ENCODE measurements around the gene ARHGEF12.

DNA sequence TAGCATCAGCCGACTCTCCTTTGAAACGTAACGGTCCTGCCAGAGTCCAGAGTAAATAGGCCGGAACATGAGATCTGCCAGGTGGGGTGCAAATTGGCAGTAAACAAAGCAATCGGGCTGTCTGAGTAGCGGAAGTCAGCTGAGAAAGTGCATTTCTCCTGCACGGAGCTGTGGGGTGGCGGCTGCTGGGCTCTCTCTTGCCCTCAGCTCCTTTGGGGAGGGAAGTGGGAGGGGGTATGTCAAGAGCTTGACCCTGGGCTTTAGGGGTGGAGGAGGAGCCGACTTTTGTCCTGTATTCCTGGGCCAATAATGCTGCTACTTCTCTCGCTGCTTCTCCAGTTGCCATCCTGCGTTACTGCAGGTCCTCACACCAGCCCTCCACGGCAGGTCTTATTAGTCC lies 187.0 kb downstream of the ARHGEF12 start:
- no peak for TF ChIP-seq CREB1 (IDR thresholded peaks at IDR 0.05; ENCODE audit: low read depth)
- TF ChIP-seq, protein P1, sequence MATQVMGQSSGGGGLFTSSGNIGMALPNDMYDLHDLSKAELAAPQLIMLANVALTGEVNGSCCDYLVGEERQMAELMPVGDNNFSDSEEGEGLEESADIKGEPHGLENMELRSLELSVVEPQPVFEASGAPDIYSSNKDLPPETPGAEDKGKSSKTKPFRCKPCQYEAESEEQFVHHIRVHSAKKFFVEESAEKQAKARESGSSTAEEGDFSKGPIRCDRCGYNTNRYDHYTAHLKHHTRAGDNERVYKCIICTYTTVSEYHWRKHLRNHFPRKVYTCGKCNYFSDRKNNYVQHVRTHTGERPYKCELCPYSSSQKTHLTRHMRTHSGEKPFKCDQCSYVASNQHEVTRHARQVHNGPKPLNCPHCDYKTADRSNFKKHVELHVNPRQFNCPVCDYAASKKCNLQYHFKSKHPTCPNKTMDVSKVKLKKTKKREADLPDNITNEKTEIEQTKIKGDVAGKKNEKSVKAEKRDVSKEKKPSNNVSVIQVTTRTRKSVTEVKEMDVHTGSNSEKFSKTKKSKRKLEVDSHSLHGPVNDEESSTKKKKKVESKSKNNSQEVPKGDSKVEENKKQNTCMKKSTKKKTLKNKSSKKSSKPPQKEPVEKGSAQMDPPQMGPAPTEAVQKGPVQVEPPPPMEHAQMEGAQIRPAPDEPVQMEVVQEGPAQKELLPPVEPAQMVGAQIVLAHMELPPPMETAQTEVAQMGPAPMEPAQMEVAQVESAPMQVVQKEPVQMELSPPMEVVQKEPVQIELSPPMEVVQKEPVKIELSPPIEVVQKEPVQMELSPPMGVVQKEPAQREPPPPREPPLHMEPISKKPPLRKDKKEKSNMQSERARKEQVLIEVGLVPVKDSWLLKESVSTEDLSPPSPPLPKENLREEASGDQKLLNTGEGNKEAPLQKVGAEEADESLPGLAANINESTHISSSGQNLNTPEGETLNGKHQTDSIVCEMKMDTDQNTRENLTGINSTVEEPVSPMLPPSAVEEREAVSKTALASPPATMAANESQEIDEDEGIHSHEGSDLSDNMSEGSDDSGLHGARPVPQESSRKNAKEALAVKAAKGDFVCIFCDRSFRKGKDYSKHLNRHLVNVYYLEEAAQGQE (IDR thresholded peaks at IDR 0.05; ENCODE audit: low read depth): no peak
- TF ChIP-seq FOXM1 (IDR thresholded peaks at IDR 0.05; ENCODE audit: borderline replicate concordance, low read depth): no peak
- no peak for TF ChIP-seq EP300 (IDR thresholded peaks at IDR 0.05; ENCODE audit: borderline replicate concordance)
- TF ChIP-seq, protein P2, sequence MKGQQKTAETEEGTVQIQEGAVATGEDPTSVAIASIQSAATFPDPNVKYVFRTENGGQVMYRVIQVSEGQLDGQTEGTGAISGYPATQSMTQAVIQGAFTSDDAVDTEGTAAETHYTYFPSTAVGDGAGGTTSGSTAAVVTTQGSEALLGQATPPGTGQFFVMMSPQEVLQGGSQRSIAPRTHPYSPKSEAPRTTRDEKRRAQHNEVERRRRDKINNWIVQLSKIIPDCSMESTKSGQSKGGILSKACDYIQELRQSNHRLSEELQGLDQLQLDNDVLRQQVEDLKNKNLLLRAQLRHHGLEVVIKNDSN (IDR thresholded peaks at IDR 0.05): no peak
- TF ChIP-seq YY1 (IDR thresholded peaks at IDR 0.05; ENCODE audit: low read depth): no peak

Data from Ishikawa (cell line).